ENCODE measurements around the gene MC2R.

The MC2R gene

GRCh38 chr18:13888191-13888716, 27.1 kb downstream of the MC2R start:
- Histone ChIP-seq H3K36me3 (ENCODE audit: low read length) (no peaks in the 10 kb centered on the region), H3F3A (ENCODE audit: insufficient read depth) (no peaks in the 10 kb centered on the region), H3K9me2 (replicated peaks; ENCODE audit: insufficient read depth, low read length) (no peaks in the 10 kb centered on the region), H3K79me2 (ENCODE audit: insufficient read depth, low read length) (no peaks in the 10 kb centered on the region), H3K27me3 (ENCODE audit: low read length) (no peaks in the 10 kb centered on the region), H3K9ac (ENCODE audit: low read length) (no peak overlapping the region), H3K4me3 (ENCODE audit: insufficient read depth, low read length, poor library complexity, severe bottlenecking) (no peak overlapping the region), H3K4me2 (ENCODE audit: low read depth, low read length, poor library complexity, severe bottlenecking) (no peak overlapping the region), H3K9me3 (ENCODE audit: insufficient read depth, low read length) (no peaks in the 10 kb centered on the region), H2AFZ (ENCODE audit: low read depth, low read length, severe bottlenecking) (no peak overlapping the region), H3K27ac (ENCODE audit: low read depth, low read length) (no peak overlapping the region), H4K20me1 (ENCODE audit: low read depth, low read length) (no peaks in the 10 kb centered on the region)
- TF ChIP-seq EZH2phosphoT487 (conservative IDR thresholded peaks at IDR 0.05; ENCODE audit: low read length) (no peak), CTCF (IDR thresholded peaks at IDR 0.05; ENCODE audit: insufficient read depth, low read length, poor library complexity, severe bottlenecking) (no peak)

GRCh38 chr18:13885009-13885408, 30.3 kb downstream of the MC2R start:
- no peaks in the 10 kb centered on the region for H3K9me2 ChIP-seq (replicated peaks; ENCODE audit: insufficient read depth, low read length)
- H3K36me3 ChIP-seq (ENCODE audit: low read length): no peaks in the 10 kb centered on the region
- TF ChIP-seq CTCF (IDR thresholded peaks at IDR 0.05; ENCODE audit: insufficient read depth, low read length, poor library complexity, severe bottlenecking): no peak
- TF ChIP-seq EZH2phosphoT487 (conservative IDR thresholded peaks at IDR 0.05; ENCODE audit: low read length): no peak
- no peaks in the 10 kb centered on the region for H3F3A ChIP-seq (ENCODE audit: insufficient read depth)
- no peaks in the 10 kb centered on the region for H3K79me2 ChIP-seq (ENCODE audit: insufficient read depth, low read length)
- no peaks in the 10 kb centered on the region for H4K20me1 ChIP-seq (ENCODE audit: low read depth, low read length)
- H3K9me3 ChIP-seq (ENCODE audit: insufficient read depth, low read length): no peaks in the 10 kb centered on the region
- no peak overlapping the region for H3K9ac ChIP-seq (ENCODE audit: low read length)
- H2AFZ ChIP-seq (ENCODE audit: low read depth, low read length, severe bottlenecking): no peak overlapping the region
- H3K27ac ChIP-seq (ENCODE audit: low read depth, low read length): no peak overlapping the region
- H3K27me3 ChIP-seq (ENCODE audit: low read length): no peaks in the 10 kb centered on the region
- H3K4me3 ChIP-seq (ENCODE audit: insufficient read depth, low read length, poor library complexity, severe bottlenecking): no peak overlapping the region
- H3K4me2 ChIP-seq (ENCODE audit: low read depth, low read length, poor library complexity, severe bottlenecking): no peak overlapping the region

- Histone ChIP-seq H3K4me3 (ENCODE audit: insufficient read depth, low read length, poor library complexity, severe bottlenecking) (no peak overlapping the region), H3K27me3 (ENCODE audit: low read length) (no peaks in the 10 kb centered on the region), H3K4me2 (ENCODE audit: low read depth, low read length, poor library complexity, severe bottlenecking) (no peak overlapping the region), H3K9ac (ENCODE audit: low read length) (no peak overlapping the region), H4K20me1 (ENCODE audit: low read depth, low read length) (no peaks in the 10 kb centered on the region), H3K36me3 (ENCODE audit: low read length) (no peaks in the 10 kb centered on the region), H3F3A (ENCODE audit: insufficient read depth) (no peaks in the 10 kb centered on the region), H3K79me2 (ENCODE audit: insufficient read depth, low read length) (no peaks in the 10 kb centered on the region), H3K27ac (ENCODE audit: low read depth, low read length) (no peak overlapping the region), H2AFZ (ENCODE audit: low read depth, low read length, severe bottlenecking) (no peak overlapping the region), H3K9me3 (ENCODE audit: insufficient read depth, low read length) (no peaks in the 10 kb centered on the region), H3K9me2 (replicated peaks; ENCODE audit: insufficient read depth, low read length) (no peaks in the 10 kb centered on the region)
- no peak for TF ChIP-seq EZH2phosphoT487 (conservative IDR thresholded peaks at IDR 0.05; ENCODE audit: low read length)
- TF ChIP-seq CTCF (IDR thresholded peaks at IDR 0.05; ENCODE audit: insufficient read depth, low read length, poor library complexity, severe bottlenecking): no peak
Measured at GRCh38 chr18:13879937-13880336, 35.4 kb downstream of the MC2R start.

Data from SU-DHL-6 (cell line).